BLaER1 treated with 17β-estradiol and CSF1 and Interleukin-3, amounts not matched to agents 10 nM and 100 nM (cell line): ENCODE measurements around the gene PTPRN2.

Experiments used
- H3K27ac ChIP-seq, 11 experiments: shearing (Covaris generic); formaldehyde crosslinking; 2 replicates each; pipeline ENCODE4 v1.8.1; 2022
- H3K27me3 ChIP-seq, 11 experiments: shearing (Covaris generic); formaldehyde crosslinking; 2 replicates each; pipeline ENCODE4 v1.8.1; 2022
- H3K36me3 ChIP-seq, 11 experiments: shearing (Covaris generic); formaldehyde crosslinking; 2 replicates each; pipeline ENCODE4 v1.8.1; 2022
- H3K4me1 ChIP-seq, 10 experiments: shearing (Covaris generic); formaldehyde crosslinking; 2 replicates each; pipeline ENCODE4 v1.8.1; 2022
- H3K4me2 ChIP-seq, 11 experiments: shearing (Covaris generic); formaldehyde crosslinking; 2 replicates each; pipeline ENCODE4 v1.8.1; 2022
- H3K4me3 ChIP-seq, 10 experiments: shearing (Covaris generic); formaldehyde crosslinking; 2 replicates each; pipeline ENCODE4 v1.8.1; 2022
- H3K9ac ChIP-seq, 11 experiments: shearing (Covaris generic); formaldehyde crosslinking; 2 replicates each; pipeline ENCODE4 v1.8.1; 2022
- H3K9me3 ChIP-seq, 11 experiments: shearing (Covaris generic); formaldehyde crosslinking; replicated peaks in 1 of 11; 2 replicates each; pipeline ENCODE4 v1.8.1; 2022
- H4K20me1 ChIP-seq, 11 experiments: shearing (Covaris generic); formaldehyde crosslinking; 2 replicates each; pipeline ENCODE4 v1.8.1; 2022
- Cebpa-rat ChIP-seq, 11 experiments: shearing (Covaris generic); IDR thresholded peaks; 2 replicates each; pipeline ENCODE4 v1.8.1; 2022

Gene PTPRN2

GRCh38 chr7:158532093-158532627 lies 55.5 kb downstream of the PTPRN2 start:
- Histone ChIP-seq H4K20me1 (peaks cover 0 to 13% (median 0%) of the 10 kb centered on the region in 11 experiments; a peak in 2 of 22 replicates), H3K9me3 (peaks cover 8 to 35% (median 26%) of the 10 kb centered on the region in 11 experiments), H3K36me3 (no peaks in the 10 kb centered on the region), H3K4me1 (peaks cover 34 to 100% (median 85%) of the 10 kb centered on the region in 10 experiments), H3K4me2 (peak overlapping the region; percentile 80 to 98 (median 87)), H3K27me3 (peaks cover 0 to 33% (median 0%) of the 10 kb centered on the region in 11 experiments; a peak in 6 of 22 replicates), H3K9ac (peak overlapping the region in 5 of 11 experiments; percentile 22 to 46 (median 33); a peak in 9 of 22 replicates), H3K27ac (peak overlapping the region in 6 of 11 experiments; percentile 33 to 67 (median 62); a peak in 10 of 22 replicates), H3K4me3 (peak overlapping the region in 6 of 10 experiments; percentile 8 to 51 (median 30); a peak in 6 of 20 replicates)
- TF ChIP-seq Cebpa-rat (IDR thresholded peaks at IDR 0.05): no peak

GRCh38 chr7:158531661-158532060 lies 56.0 kb downstream of the PTPRN2 start:
- H3K4me1 ChIP-seq: peaks cover 29 to 100% (median 85%) of the 10 kb centered on the region in 10 experiments
- H3K9ac ChIP-seq: peak overlapping the region in 5 of 11 experiments; percentile 22 to 46 (median 33); a peak in 6 of 22 replicates
- H3K27me3 ChIP-seq: peaks cover 0 to 33% (median 0%) of the 10 kb centered on the region in 11 experiments; a peak in 6 of 22 replicates
- peaks cover 8 to 33% (median 26%) of the 10 kb centered on the region in 11 experiments for H3K9me3 ChIP-seq
- H3K4me2 ChIP-seq: peak overlapping the region; percentile 80 to 98 (median 87)
- H3K4me3 ChIP-seq: peak overlapping the region in 2 of 10 experiments; percentile 27 to 34; a peak in 2 of 20 replicates
- peaks cover 0 to 13% (median 0%) of the 10 kb centered on the region in 11 experiments; a peak in 2 of 22 replicates for H4K20me1 ChIP-seq
- H3K36me3 ChIP-seq: no peaks in the 10 kb centered on the region
- no peak for TF ChIP-seq Cebpa-rat (IDR thresholded peaks at IDR 0.05)
- H3K27ac ChIP-seq: peak overlapping the region in 5 of 11 experiments; percentile 8 to 67 (median 63); a peak in 8 of 22 replicates

GRCh38 chr7:158530800-158531609 lies 56.6 kb downstream of the PTPRN2 start:
- Histone ChIP-seq H3K4me3 (no peak overlapping the region), H3K27ac (peak overlapping the region in 3 of 11 experiments; percentile 10 to 63 (median 61); a peak in 2 of 22 replicates), H3K36me3 (no peaks in the 10 kb centered on the region), H3K9me3 (peaks cover 8 to 26% (median 20%) of the 10 kb centered on the region in 11 experiments), H4K20me1 (peaks cover 0 to 13% (median 0%) of the 10 kb centered on the region in 11 experiments; a peak in 2 of 22 replicates), H3K4me2 (peak overlapping the region in 10 of 11 experiments; percentile 80 to 98 (median 88); a peak in 19 of 22 replicates), H3K4me1 (peaks cover 28 to 100% (median 86%) of the 10 kb centered on the region in 10 experiments), H3K27me3 (peaks cover 0 to 36% (median 0%) of the 10 kb centered on the region in 11 experiments; a peak in 6 of 22 replicates), H3K9ac (peak overlapping the region in 1 of 11 experiments; percentile 11; a peak in 1 of 22 replicates)
- no peak for TF ChIP-seq Cebpa-rat (IDR thresholded peaks at IDR 0.05)

DNA sequence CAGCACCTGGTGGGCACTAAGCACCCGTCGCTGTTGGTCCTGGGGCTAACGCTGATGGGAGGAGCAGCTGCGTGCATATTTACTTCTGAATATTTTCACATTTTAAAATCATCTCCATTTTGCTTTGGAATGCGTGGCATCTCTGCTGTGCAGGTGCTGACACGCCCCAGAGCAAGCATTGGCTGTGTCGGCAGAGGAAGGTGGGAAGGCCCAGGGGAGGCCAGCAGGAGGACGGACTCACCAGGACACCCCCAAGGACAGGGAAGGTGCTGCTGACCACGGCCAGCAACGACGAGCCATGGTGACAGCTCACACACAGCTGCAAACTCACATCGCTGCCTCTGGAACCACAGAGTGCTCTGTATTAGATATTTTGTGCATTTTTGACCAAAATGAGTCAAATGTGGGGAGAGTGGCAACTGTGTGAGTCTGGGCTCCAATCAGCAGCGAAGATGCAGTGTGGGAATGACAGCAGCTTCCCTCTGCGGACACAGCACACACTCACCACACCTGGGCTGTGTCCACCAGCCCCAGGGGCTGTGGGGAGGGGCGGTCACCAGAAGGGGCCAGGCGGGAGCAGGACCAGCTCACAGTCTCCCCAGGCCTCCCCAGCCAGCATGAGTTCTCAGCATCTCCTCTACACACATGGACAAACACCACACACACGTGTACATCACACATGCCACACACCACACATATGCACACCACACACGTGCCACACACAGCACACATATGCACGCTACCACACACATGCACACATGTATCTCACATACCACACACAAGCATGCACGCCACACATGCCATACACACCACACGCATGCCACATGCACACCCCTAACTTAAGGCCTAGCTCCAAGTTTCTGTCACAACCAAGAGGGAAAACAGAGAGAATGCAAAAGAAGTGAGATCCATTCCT lies 58.2 kb downstream of the PTPRN2 start:
- Histone ChIP-seq H3K4me1 (peaks cover 28 to 100% (median 100%) of the 10 kb centered on the region in 10 experiments), H3K27ac (no peak overlapping the region)
- TF ChIP-seq Cebpa-rat (IDR thresholded peaks at IDR 0.05): no peak

GRCh38 chr7:158527915-158528502 lies 59.6 kb downstream of the PTPRN2 start:
- Histone ChIP-seq H3K9me3 (peaks cover 0 to 6% (median 5%) of the 10 kb centered on the region in 11 experiments; a peak in 12 of 22 replicates), H3K27me3 (peaks cover 0 to 45% (median 0%) of the 10 kb centered on the region in 11 experiments; a peak in 6 of 22 replicates), H3K36me3 (no peaks in the 10 kb centered on the region), H3K4me1 (peaks cover 21 to 94% (median 90%) of the 10 kb centered on the region in 10 experiments), H3K4me3 (no peak overlapping the region), H3K4me2 (peak overlapping the region in 9 of 11 experiments; percentile 5 to 98 (median 85); a peak in 16 of 22 replicates), H3K27ac (peak overlapping the region in 2 of 11 experiments; percentile 11 to 13; a peak in 2 of 22 replicates), H3K9ac (peak overlapping the region in 3 of 11 experiments; percentile 6 to 41 (median 15); a peak in 2 of 22 replicates), H4K20me1 (peaks cover 0 to 13% (median 0%) of the 10 kb centered on the region in 11 experiments; a peak in 5 of 22 replicates)
- no peak for TF ChIP-seq Cebpa-rat (IDR thresholded peaks at IDR 0.05)

More for the DNA sequence above, 58.2 kb downstream of the PTPRN2 start:
- no peaks in the 10 kb centered on the region for H3K36me3 ChIP-seq
- peaks cover 0 to 13% (median 0%) of the 10 kb centered on the region in 11 experiments; a peak in 5 of 22 replicates for H4K20me1 ChIP-seq
- H3K4me3 ChIP-seq: no peak overlapping the region
- H3K9ac ChIP-seq: peak overlapping the region in 1 of 11 experiments; percentile 25; a peak in 1 of 22 replicates
- H3K27me3 ChIP-seq: peaks cover 0 to 51% (median 0%) of the 10 kb centered on the region in 11 experiments; a peak in 6 of 22 replicates
- peaks cover 0 to 11% (median 5%) of the 10 kb centered on the region in 11 experiments; a peak in 12 of 22 replicates for H3K9me3 ChIP-seq
- peak overlapping the region in 9 of 11 experiments; percentile 21 to 98 (median 88); a peak in 15 of 22 replicates for H3K4me2 ChIP-seq

DNA sequence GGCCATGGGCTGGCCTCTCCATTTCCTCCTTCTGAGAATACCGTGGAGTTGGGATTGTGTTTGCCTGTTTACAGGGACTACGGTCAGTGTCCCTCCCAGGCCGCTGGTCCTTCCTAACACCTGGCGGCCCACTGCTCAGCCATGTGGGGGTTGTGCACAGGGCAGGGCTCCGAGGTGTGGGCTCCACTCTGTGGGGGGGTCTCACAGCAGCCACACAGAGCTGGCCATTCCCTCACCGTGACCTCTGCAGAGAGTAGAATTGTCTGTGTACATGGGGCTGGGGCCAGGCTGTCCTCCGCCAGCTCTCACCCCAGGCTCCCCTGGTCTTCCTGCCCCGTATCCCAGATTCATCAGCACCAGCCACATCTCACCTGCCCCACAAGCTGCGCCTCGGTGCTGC lies 60.1 kb downstream of the PTPRN2 start:
- Histone ChIP-seq H3K4me3 (no peak overlapping the region), H3K27me3 (peaks cover 0 to 40% (median 0%) of the 10 kb centered on the region in 11 experiments; a peak in 6 of 22 replicates), H3K9me3 (peaks cover 0 to 11% (median 10%) of the 10 kb centered on the region in 11 experiments; a peak in 15 of 22 replicates), H4K20me1 (peaks cover 0 to 13% (median 0%) of the 10 kb centered on the region in 11 experiments; a peak in 5 of 22 replicates), H3K4me1 (peaks cover 15 to 93% (median 85%) of the 10 kb centered on the region in 10 experiments), H3K9ac (peak overlapping the region in 3 of 11 experiments; percentile 6 to 41 (median 15); a peak in 3 of 22 replicates), H3K27ac (peak overlapping the region in 2 of 11 experiments; percentile 11 to 13; a peak in 2 of 22 replicates), H3K4me2 (peak overlapping the region in 10 of 11 experiments; percentile 5 to 98 (median 84); a peak in 17 of 22 replicates), H3K36me3 (no peaks in the 10 kb centered on the region)
- TF ChIP-seq Cebpa-rat (IDR thresholded peaks at IDR 0.05): no peak

- TF ChIP-seq Cebpa-rat (IDR thresholded peaks at IDR 0.05): no peak
- Histone ChIP-seq H3K4me2 (peak overlapping the region in 9 of 11 experiments; percentile 19 to 98 (median 85); a peak in 16 of 22 replicates), H3K4me1 (peaks cover 11 to 90% (median 80%) of the 10 kb centered on the region in 10 experiments)
Observed at GRCh38 chr7:158527038-158527437, 60.6 kb downstream of the PTPRN2 start.

More at GRCh38 chr7:158527038-158527437, 60.6 kb downstream of the PTPRN2 start:
- H3K9ac ChIP-seq: peak overlapping the region in 1 of 11 experiments; percentile 6; a peak in 1 of 22 replicates
- H3K36me3 ChIP-seq: no peaks in the 10 kb centered on the region
- H3K27me3 ChIP-seq: peaks cover 0 to 35% (median 0%) of the 10 kb centered on the region in 11 experiments; a peak in 6 of 22 replicates
- H3K9me3 ChIP-seq: peaks cover 0 to 16% (median 14%) of the 10 kb centered on the region in 11 experiments; a peak in 15 of 22 replicates
- no peak overlapping the region for H3K4me3 ChIP-seq
- H3K27ac ChIP-seq: no peak overlapping the region; a peak in 1 of 22 replicates
- H4K20me1 ChIP-seq: peaks cover 0 to 13% (median 0%) of the 10 kb centered on the region in 11 experiments; a peak in 4 of 22 replicates
